ENCODE results near the gene TMED4. TPM values are rescaled to one million over a fixed set of nuclear protein-coding genes. Genes with fewer than 3 reads are reported as not detected.

The TMED4 gene
- total RNA-seq, 1 donor from 2014 or later, result 45.3 TPM

DNA sequence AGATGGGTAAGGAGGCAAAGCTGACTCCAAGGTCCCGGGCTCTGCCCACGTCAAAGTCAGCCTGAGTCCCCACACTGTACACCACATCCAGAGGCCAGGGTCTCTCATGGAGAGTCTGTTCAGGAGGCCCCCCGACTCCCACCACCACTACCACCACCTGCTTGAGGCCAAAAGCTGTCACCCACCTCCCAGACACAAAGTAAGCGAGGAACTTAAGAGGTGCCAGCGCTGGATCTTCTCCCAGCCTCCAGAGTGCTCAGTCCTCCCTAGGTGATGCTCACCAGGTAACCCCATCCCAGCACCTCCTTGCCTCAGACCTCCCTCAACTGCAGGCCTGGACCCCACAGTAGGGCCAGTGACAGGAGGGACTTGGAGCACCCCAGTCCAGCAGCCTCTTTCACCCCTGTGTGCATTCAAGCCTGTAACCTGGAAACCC lies 41.4 kb downstream of the TMED4 start:
- DNase-seq (ENCODE audit: low read depth in 2 of 2), result no peak

- DNase-seq (ENCODE audit: low read depth in 2 of 2), result no peak
Measured at GRCh38 chr7:44539669-44540506, 42.1 kb downstream of the TMED4 start.

DNA sequence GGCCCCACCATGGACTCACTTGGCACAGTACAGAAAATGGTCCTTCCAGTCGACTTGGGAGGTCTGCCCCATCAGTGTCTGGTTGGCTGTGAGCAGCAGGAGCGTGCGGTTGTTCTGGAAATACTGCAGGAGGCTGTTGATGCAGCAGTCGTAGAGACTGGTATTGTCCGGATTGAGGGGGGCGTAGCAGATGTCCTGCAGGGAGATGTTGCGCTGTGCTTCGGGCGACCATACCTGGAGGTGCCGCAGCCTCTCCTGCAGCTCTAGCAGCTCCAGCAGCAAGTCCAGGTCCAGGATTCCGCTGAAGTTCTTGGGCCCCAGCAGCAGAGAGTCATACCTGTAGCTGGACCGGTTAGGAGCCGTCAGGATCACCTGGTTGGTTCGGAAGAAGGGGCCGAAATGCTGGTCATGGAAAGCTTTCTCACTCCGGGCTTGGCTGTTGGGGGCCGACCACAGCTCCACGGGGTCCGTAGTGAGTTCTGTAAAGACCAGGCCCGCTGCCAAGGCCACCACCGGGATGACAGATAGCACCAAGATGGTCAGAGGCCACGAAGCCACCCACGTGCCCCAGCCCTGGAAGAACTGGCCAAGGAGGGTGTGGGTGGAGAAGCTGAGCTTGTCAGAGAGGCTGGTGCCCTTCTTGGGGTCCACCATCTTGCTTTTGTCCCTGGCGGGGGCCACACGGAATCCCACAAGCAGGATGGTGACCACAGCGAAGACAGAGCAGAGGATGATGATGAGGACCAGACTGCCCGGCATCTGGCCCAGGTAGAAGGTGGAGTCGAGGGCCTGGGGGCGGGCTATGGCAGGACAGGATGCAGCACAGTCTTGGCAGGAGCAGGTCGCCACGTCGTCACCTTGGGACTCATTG lies 43.0 kb downstream of the TMED4 start:
- no peak for DNase-seq (ENCODE audit: low read depth in 2 of 2)

DNA sequence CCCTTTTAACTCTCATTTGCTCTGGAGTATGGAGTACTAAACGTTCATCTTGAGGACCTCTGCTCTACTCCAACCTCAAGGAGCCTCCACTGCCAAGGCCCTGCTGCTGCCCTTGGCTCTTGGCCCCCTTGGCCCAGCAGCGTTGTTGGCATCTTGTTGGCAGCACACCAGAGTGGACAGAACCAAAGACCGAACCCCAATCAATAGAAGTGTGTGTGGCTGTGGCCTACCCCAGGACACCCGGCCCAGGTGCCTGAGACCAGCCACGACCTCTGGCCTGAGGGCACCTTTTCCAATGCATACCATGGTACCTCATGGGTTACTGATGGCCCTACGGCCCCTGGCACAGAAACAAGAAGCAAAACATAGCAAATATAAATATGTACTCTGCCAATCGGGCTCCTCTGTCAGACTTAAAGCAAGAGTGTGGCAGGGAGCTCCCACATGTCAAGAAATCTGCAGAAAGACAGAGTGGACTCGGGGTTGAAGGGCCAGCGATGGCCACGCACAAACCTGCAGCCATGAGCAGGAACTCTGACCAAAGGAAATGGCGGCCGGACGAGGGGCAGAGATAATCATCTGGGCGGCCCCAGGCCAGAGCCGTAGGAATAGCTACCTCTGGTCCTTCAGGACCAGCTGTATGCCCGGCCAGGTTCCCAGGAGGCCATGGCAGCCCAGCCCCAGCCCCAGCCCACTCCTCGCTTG lies 43.8 kb downstream of the TMED4 start:
- no peak for DNase-seq (ENCODE audit: low read depth in 2 of 2)

DNA sequence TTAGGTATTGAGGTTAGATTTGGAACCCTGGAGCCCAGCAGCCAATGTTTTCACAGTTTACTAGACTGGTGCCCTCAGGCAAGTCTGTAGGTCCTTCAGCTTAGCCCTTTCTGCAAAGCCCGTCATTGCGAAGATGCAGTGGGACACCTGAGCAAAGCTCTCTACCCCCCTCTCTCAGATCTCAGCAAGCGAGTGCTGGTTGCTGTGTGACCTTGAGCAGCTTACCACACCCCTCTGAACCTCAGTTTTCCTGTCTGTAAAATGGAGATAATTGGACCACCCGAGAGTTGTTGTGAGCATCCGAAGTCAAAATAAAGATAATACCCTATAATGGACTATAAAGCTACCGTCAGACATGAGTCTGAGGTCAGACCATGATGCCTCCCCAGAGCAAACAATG lies 44.6 kb downstream of the TMED4 start:
- DNase-seq (ENCODE audit: low read depth in 2 of 2), result no peak

GRCh38 chr7:44536090-44536489 lies 45.9 kb downstream of the TMED4 start:
- DNase-seq (ENCODE audit: low read depth in 2 of 2), result no peak

DNA sequence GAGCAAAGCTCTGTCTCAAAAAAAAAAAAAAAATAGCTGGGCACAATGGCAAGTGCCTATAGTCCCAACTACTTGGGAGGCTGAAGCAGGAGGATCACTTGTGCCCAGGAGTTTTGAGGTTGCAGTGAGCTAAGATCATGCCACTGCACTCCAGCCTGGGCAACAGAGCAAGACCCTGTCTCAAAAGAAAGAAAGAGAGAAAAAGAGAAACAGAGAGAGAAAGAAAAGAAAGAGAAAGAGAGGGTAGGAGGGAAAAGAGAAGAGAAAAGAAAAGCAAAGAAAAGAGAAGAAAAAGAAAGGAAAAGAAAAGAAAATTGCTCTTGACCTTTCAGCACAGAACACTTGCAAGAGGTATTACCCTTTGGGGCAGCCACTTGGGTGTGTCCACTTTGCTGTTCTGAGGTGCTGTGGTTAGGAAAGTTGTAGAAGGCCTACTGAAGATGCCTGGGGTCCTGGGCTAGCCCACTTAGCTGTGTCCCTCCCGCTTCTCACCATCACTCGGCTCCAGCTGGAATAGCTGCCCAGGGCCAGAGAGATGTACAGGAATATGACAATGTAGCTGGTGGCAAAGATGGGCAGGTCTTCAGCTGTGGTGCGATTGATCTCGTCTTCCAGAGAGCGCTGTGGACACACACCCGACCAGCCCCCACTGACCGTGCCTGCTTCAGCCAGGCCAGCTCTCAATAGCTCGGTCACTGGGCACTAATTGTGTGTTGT lies 46.5 kb downstream of the TMED4 start:
- DNase-seq (ENCODE audit: low read depth in 2 of 2), result no peak

DNA sequence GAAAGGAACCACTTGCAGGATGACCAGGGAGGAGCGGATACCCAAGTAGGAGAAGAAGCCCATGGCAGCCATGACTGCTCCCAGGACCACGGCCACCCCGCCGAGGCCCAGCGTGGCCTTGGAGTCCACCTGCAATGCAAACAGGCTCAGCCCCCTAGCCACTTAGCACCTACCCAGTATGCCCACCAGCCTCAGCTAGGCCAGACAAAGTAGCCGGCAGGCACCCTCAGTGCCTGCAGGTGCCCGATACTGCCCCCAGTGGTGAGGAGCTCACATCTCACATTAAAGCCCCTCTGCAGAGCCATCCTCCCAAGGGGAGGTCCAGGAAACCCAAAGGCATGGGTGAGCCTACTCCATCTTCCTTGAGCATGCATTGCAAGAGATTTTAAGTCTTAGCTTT lies 47.5 kb downstream of the TMED4 start:
- DNase-seq (ENCODE audit: low read depth in 2 of 2), result peak in 1 of 2 donors; percentile 33

DNA sequence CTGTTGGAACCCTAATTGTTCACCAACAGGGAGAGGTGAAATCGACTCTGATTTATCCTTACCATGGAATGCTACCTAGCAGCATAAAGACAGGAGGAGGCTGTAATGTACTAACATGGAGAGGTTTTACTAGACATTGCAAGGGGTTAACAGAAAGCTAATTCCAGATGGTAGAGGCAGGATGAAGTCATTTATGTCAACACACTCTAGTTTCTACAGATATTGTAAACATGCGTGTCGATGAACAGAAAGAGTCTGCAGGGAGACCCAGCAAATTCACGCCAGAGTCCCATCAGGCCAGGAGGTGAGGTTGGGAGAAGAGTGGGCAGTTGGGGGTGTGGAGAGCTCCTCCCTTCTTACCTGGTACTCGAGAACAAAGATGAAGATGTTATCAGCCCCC lies 47.9 kb downstream of the TMED4 start:
- no peak for DNase-seq (ENCODE audit: low read depth in 2 of 2)

GRCh38 chr7:44533301-44534055 lies 48.6 kb downstream of the TMED4 start:
- no peak for DNase-seq (ENCODE audit: low read depth in 2 of 2)

DNA sequence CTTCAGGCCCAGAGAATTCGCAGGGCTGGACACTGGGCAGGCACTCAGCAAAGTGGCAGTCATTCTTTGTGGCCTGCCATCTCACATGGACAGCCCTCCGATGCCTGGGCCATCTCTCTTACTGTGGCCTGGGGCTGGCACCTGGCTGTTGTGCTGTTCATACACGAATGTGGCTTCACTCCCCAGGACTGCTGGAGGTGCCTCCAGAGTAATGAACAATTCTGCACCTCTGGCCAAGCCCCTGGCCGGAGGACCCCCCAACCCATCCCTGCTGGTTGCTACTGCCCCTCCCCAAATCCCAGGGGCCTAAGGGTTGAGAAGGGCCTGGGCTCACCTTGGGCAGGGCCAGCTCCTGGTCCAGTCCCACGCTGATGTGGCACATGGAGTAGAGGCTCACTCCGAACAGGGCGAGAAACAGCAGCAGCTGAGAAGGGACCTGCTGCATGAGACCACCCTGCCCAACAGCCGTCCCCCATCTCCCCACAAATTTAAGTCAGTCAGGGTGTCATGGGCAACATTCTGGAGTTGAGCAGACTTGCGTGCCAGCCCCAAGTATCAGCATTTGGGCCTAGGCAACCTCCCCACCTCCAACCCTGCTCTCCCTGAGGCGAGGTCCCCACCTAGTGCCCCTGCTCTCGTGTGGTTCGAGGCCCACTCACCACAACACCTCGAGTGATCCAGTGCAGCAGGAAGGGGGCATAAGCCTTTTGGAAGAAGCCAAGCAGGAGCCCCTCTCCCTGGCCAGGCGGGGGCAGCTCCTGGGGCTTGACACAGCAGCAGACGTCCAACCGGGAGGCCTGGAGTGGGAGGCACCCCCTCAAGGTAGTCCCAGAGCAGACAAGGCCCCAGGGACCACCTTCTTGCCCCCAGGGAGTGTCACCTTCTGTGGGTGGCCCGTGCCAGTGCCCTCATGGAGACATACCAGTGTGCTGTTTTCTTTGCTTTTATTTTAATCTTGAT lies 50.3 kb downstream of the TMED4 start:
- DNase-seq (ENCODE audit: low read depth in 2 of 2), result no peak

DNA sequence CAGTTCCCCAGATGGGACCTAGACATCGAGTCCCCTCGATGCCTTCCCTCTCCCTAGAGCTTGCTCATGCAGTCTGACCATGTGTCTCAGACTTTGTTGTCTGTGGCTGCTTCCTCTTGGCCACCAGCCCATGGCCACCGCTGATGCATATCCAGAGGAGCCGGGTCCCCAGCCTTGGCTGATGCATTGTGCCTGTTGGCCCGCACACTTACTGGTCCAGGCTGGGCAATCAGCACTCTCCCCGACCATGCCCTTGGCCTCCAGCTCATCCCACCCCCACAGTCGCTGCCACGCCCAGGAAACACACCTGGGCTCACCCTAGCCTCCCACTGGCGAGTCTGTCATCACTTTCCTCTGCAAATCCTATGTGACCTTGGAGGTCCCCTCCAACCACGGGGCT lies 51.0 kb downstream of the TMED4 start:
- DNase-seq (ENCODE audit: low read depth in 2 of 2), result no peak

Other genes with a start within 250 kb of the TMED4 start
- gene NUDCD3, start 91.6 kb downstream of the TMED4 start, total RNA-seq, result 60.7 and 72.4 TPM in 2 replicates
- not detected in 2 replicates for gene NPC1L1, start 40.9 kb downstream of the TMED4 start, total RNA-seq
- gene DDX56, start 8.3 kb downstream of the TMED4 start, total RNA-seq, result 25.0 and 54.0 TPM in 2 replicates
- 43.0 and 48.0 TPM in 2 replicates for gene OGDH, start 24.4 kb upstream of the TMED4 start, total RNA-seq
- 5.0 and 7.5 TPM in 2 replicates for gene ZMIZ2, start 166.6 kb upstream of the TMED4 start, total RNA-seq
- 1,887 and 2,487 TPM in 2 replicates for gene PPIA, start 214.4 kb upstream of the TMED4 start, total RNA-seq

Data from dermis microvascular lymphatic vessel endothelial cell (primary cell).